Adrenal gland (tissue), 12 donors: Measurements from ENCODE around the gene DPEP2NB. TPM values are rescaled to one million over a fixed set of nuclear protein-coding genes. Genes with fewer than 3 reads are reported as not detected.
A peak's percentile ranks its signal among the peaks of the same experiment; 100 is the strongest.

Experiments used
- DNase-seq, 7 donors: peaks; one replicate each; pipeline ENCODE4 v3.0.0-alpha.2; 2019 to 2020
- H3K27ac ChIP-seq, 5 donors: fragments of 200-600 bp; sonication (generic) in 4 of 5; 1 replicate in 3 of 5; 2 replicates in 2 of 5; pipeline versions ENCODE4 v1.5.1 to v1.8.0; 2016 to 2020; ENCODE audit warnings: mild to moderate bottlenecking in 1 of 5
- H3K27me3 ChIP-seq: fragments of 200-600 bp; 2 replicates; pipeline ENCODE4 v1.8.0; 2021
- H3K36me3 ChIP-seq, 2 donors: fragments of 200-600 bp; replicated peaks in 1 of 2; 1 replicate in 1 of 2; 2 replicates in 1 of 2; pipeline versions ENCODE4 v1.5.1 to v1.8.0; 2018 to 2022
- H3K4me1 ChIP-seq, 2 donors: fragments of 200-600 bp; replicated peaks in 1 of 2; 1 replicate in 1 of 2; 2 replicates in 1 of 2; pipeline versions ENCODE4 v1.5.1 to v1.8.0; 2018 to 2021
- H3K4me3 ChIP-seq, 4 donors: fragments of 200-600 bp; sonication (generic) in 3 of 4; one replicate each; pipeline ENCODE4 v1.5.1; 2016 to 2018
- H3K9me3 ChIP-seq, 3 donors: fragments of 200-600 bp; sonication (generic) in 1 of 3; replicated peaks in 1 of 3; 1 replicate in 2 of 3; 2 replicates in 1 of 3; pipeline versions ENCODE4 v1.5.1 to v1.8.0; 2016 to 2021
- CTCF ChIP-seq, 6 experiments: fragments of 450-650 bp in 4 of 6; fragments of 200-600 bp in 2 of 6; sonication (generic) in 1 of 6; IDR thresholded peaks; 1 replicate in 5 of 6; 2 replicates in 1 of 6; pipeline versions ENCODE4 v1.5.1 to v1.8.0; 2016 to 2021; ENCODE audit warnings: antibody characterized with exemption in 6 of 6, mild to moderate bottlenecking in 2 of 6, moderate library complexity in 1 of 6
- POLR2A ChIP-seq, 2 donors: fragments of 450-650 bp; IDR thresholded peaks; one replicate each; pipeline ENCODE4 v1.6.1; 2017; ENCODE audit warnings: antibody characterized with exemption in 2 of 2, mild to moderate bottlenecking in 2 of 2, moderate library complexity in 1 of 2
- WGBS, 4 donors: extraction: QIAGEN DNeasy Blood & Tissue Kit in 2 of 4; methylation state at CpG; one replicate each; pipeline versions ENCODE4 v1.1.5 to v1.1.7; 2013 to 2017; 5-methylcytosine and 5-hydroxymethylcytosine counted together
- intact Hi-C, 2 donors: fragments of 100-400 bp; cut with DNase I; formaldehyde crosslinking; loops; one replicate each; pipeline versions ENCODE4 v1.14.1 to v1.15.0; 2022 to 2023
- polyA plus RNA-seq, 3 donors: library from polyadenylated mRNA; stranded (reverse); fragments of 200-250 nt in 2 of 3; fragments of 350-450 nt in 1 of 3; fragmentation: Illumina TruSeq in 1 of 3; extraction: RNeasy Lipid Tissue Mini Kit (QIAGEN cat#74804) in 1 of 3; gene quantifications; one replicate each; pipeline ENCODE4 v1.2.3, GENCODE V29; 2013 to 2014
- total RNA-seq, 9 donors: library from RNA; depleted of rRNA in 4 of 9; stranded (reverse); fragments of >200 nt in 4 of 9; fragments of 120-200 nt in 1 of 9; fragmentation: NEBNext Ultra II Directional in 1 of 9; extraction: Animal tissue kit (Norgen Biotek cat#: 25700) in 1 of 9; gene quantifications; one replicate each; pipeline versions ENCODE4 v1.1.0 to v1.2.4, GENCODE V29; 2013 to 2023
- donor health status: healthy with polysubstance abuse.
- donor health status: Bipolar disorder and iron deficiency.
- donor health status: DM: yes; HTN: yes; CAD: no.
- donor health status: DM: no; HTN: no; CAD: no.
- donor health status: DM: no; HTN: no; CAD: no.
- donor health status: DM: yes; HTN: yes; CAD: no.

DPEP2NB gene
- total and polyA plus RNA-seq, 12 donors, result not detected

GRCh38 chr16:68059804-68060203 is 44.1 kb upstream of the DPEP2NB start:
- Histone ChIP-seq H3K4me3 (no peak overlapping the region), H3K9me3 (no peaks in the 10 kb centered on the region), H3K27ac (no peak overlapping the region), H3K36me3 (peaks cover 0 to 8% of the 10 kb centered on the region in 2 donors), H3K4me1 (peaks cover 0 to 3% of the 10 kb centered on the region in 2 donors), H3K27me3 (no peaks in the 10 kb centered on the region)
- TF ChIP-seq POLR2A (IDR thresholded peaks at IDR 0.05) (no peak), CTCF (IDR thresholded peaks at IDR 0.05) (no peak)
- DNase-seq, result no peak
- intact Hi-C loops, result no loop called here

- WGBS, 4 donors, result 89 to 94% (median 91%) methylated on average over 3 of the region's 3 CpGs
- Histone ChIP-seq H3K36me3 (peaks cover 0 to 10% of the 10 kb centered on the region in 2 donors), H3K9me3 (no peaks in the 10 kb centered on the region), H3K4me1 (no peaks in the 10 kb centered on the region), H3K27ac (no peak overlapping the region), H3K27me3 (no peaks in the 10 kb centered on the region), H3K4me3 (no peak overlapping the region)
- no peak for TF ChIP-seq CTCF (IDR thresholded peaks at IDR 0.05)
- no peak for TF ChIP-seq POLR2A (IDR thresholded peaks at IDR 0.05)
- intact Hi-C loops, result no loop called here
- DNase-seq, result no peak
Measured at GRCh38 chr16:68055395-68055794, 39.7 kb upstream of the DPEP2NB start.

GRCh38 chr16:68049449-68049848 is 33.7 kb upstream of the DPEP2NB start:
- 76 to 87% (median 79%) methylated on average over 2 of the region's 2 CpGs; no CpG with 5 or more reads in 1 of the 4 donors for WGBS, 4 donors
- DNase-seq, result peak in 3 of 7 donors; percentile 20 to 41 (median 38)
- intact Hi-C loops, result loop anchor here in 1 of 2 donors (10.0 kb wide), 1 partner anchor 55 kb away; the partner anchor contains the start of gene DPEP2
- Histone ChIP-seq H3K27ac (peak overlapping the region in 1 of 5 donors; percentile 3), H3K36me3 (peaks cover 0 to 16% of the 10 kb centered on the region in 2 donors), H3K9me3 (no peaks in the 10 kb centered on the region), H3K4me3 (no peak overlapping the region), H3K4me1 (no peaks in the 10 kb centered on the region), H3K27me3 (no peaks in the 10 kb centered on the region)
- TF ChIP-seq CTCF (IDR thresholded peaks at IDR 0.05), result no peak
- no peak for TF ChIP-seq POLR2A (IDR thresholded peaks at IDR 0.05)

GRCh38 chr16:68047987-68048386 is 32.3 kb upstream of the DPEP2NB start:
- no peaks in the 10 kb centered on the region for H3K9me3 ChIP-seq
- no peaks in the 10 kb centered on the region for H3K4me1 ChIP-seq
- 93 to 96% (median 94%) methylated on average over 2 of the region's 2 CpGs for WGBS, 4 donors
- H3K27ac ChIP-seq, result no peak overlapping the region
- TF ChIP-seq POLR2A (IDR thresholded peaks at IDR 0.05) (no peak), CTCF (IDR thresholded peaks at IDR 0.05) (no peak)
- intact Hi-C loops, result loop anchor here in 1 of 2 donors (10.0 kb wide), 1 partner anchor 53 kb away; the partner anchor contains the start of gene DPEP2
- H3K36me3 ChIP-seq, result peaks cover 0 to 7% of the 10 kb centered on the region in 2 donors
- H3K4me3 ChIP-seq, result no peak overlapping the region
- no peaks in the 10 kb centered on the region for H3K27me3 ChIP-seq
- no peak for DNase-seq
